Stimulated activated CD8-positive, alpha-beta memory T cell treated with anti-CD3 and anti-CD28 coated beads, Interleukin-15, amount 100 ng/mL, for 4 hours (primary cell): ENCODE measurements around the gene CCR3.

Experiments
- DNase-seq, 2 donors: peaks; one replicate each; pipeline ENCODE4 v3.0.0-alpha.2; 2020; ENCODE audit warnings: low read depth in 2 of 2

The CCR3 gene

DNA sequence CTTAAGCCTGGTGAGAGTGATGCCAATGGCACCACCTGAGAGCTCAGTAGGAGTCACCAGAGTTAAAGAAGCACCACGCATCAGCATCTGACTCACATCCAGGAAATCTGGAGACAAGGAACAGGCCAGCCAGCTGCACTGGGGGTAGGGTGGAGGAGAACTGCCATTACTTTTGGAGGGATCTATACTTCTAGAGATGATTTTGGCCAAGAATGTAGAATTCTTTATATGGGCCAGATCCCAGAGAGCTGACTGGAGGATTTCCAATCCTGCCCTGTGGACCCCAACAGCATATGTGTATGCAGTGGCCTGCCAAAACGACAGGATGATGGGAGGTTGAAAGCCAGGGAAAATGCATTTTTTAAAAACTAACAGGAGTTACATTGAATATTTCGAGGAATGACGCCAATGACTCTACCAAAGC, 29.8 kb downstream of the CCR3 start:
- no peak for DNase-seq

DNA sequence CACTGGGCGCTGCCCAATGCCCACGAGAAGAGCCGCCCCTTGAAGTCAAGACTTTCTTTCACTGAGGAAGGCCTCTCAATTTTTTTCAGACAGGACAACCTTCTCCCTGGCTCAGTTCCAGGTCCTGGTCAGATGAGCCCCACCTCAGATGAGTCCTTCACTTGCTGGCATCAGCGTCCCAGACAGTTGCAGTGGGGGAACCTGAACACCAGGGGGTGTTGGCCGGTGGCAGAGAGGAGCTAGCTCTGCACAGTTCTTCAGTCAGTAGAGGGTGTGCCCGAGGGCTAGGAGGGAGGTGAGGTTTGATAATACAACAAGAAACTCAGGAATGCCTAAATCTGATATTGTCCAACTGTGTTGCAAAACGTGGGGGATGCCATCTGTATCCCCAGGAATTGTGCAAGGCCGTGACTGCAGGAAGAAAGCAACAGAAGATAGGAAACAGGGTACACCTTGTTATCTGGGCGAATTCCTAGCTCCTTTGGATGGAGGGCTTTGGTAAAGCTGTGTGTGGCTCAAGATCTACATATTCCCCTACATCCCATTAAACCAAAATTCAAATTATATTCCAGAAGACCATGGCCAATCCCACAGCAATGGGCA, 34.3 kb downstream of the CCR3 start:
- DNase-seq = peak; percentile 49 to 63

DNA sequence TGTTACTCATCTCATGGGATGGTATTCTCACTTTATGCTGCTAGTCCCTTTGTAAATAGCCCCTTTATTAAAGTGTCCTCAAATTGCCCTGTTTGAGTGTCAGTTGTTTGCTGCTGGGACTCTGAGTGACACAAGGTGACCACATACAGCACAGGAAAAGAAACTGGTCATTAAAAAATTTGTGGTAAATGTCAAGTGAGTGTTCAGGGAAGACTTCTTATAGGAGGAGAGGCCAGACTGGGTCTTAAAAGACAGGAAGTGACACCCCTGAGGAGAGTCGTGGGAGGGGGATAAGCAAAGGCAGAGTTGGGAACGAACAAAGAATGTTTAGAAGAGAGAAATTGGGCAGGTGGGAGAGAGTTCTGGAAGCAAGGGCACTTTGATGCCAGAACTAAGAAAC, 35.2 kb downstream of the CCR3 start:
- DNase-seq = no peak

DNA sequence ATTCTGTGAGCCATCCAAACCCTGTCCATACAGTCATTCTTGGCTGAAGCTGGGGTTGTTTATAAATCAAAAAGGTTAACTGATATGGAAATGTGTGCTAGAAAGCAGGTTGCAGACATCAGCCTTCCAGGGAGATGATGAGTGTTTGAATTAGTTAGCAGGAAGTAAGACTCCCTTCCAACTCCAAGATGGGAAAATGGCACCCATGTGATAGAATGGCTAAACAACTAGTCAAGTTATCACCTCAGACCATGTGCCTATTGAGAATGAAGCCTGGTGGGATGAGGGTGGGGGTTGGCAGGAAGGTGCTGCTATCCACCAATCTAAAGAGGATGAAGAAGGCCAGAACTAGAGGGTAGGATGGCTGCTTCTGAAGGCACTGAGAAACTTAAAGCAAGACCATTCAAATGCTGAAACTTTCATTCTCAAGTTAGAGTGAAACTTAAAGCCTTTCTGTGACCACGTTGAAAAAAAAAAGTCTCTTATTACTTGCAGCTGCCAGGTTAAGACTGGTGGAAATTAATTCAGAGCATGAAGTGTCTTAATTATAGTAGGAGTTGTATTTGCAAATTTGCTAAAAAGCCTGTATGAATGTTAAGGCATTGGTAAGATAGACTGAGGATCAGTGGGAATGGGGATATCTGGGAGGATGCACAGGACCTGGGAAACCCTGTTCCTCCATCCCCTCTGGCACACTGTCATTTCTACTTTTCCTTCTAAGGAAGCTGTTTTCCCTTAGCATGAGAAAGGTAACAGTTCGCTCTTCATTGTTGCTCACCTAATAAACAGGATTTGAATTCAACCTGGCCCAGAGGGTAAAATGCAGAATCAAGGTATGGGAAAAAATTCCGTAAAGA, 36.8 kb downstream of the CCR3 start:
- no peak for DNase-seq

DNA sequence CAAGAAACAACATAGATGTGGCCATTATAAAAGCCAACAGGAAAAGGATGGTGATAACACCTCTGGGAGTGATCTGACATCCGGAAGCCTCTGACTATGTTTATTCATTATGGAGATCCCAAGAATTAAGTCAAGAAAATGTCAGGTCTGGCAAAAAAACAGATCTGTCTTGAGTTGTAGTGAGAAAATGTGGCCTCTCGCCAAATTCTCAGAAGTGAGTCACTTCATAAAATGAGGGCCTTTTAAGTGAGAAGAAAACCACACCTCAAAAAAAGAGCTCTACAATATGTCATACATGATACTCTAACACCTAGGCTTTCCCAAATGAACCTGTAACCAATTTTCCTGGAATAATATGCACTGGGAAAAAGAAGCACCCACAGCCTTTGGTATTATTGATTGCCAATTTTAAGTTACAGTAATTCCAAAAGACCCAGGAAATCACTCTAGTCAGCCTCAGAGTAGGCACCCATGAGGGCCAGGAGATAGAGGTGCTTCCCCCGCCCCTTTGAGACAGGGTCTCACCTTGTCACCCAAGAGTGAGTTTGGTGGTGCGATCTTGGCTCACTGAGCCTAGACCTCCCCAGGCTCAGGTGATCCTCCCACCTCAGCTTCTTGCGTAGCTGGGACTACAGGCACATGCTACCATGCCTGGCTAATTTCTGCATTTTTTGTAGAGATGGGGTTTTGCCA, 38.0 kb downstream of the CCR3 start:
- DNase-seq = peak in 1 of 2 donors; percentile 27

DNA sequence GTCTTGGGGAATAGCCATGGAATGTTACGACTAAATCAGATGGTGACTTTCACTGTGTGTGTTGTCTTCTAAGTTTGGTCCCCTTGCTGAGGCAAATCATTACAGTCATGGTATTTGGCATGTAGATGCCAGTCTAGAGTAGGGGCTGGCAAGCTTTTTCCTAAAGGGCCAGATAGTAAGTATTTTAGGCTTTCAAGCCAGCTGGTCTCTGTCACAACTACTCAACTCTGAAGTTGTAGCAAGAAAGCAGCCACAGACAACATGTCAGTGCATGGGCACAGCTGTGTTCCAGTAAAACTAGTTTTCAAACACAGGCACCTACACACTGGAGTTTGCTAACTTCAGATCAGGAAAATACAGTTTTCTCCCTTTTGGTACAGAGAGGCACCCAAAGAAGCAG, 39.3 kb downstream of the CCR3 start:
- DNase-seq = no peak

DNA sequence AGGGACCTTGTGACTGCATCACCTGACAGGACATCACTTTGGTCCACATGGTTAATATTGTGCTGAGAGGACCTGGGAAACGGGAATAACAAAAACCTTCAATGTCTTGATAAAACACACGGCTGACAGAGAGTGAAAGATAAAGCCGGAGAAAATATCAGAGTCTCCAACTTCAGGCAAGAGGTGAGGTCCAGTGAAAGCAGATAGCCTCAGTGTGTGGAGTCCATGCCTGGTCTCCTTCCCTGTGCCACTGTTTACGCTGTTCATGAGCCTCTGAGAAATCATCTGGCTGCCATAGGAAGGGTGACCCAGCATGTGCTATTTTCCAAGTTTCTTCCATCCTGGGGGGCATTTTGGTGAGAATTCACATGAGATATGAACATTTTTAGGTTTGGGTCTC, 39.8 kb downstream of the CCR3 start:
- no peak for DNase-seq

DNA sequence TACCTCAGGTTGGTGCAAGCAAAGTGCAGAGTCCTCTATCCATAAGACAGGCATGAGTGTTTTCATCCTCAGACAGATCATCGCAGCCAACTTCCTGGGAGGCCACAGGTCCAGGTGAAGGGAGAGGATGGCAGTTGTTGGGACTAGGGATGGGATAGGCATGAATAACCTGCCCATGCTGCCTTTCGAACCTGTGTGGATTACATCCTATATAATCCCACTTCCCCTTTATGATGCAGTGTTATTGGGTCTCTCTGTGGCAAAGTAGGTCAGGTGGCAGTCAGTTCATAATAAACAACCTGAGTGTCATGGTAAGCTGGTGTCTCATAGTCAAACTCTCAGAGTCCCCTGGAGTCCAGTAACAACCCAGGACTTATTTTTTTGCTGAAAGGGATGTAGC, 40.4 kb downstream of the CCR3 start:
- no peak for DNase-seq

DNA sequence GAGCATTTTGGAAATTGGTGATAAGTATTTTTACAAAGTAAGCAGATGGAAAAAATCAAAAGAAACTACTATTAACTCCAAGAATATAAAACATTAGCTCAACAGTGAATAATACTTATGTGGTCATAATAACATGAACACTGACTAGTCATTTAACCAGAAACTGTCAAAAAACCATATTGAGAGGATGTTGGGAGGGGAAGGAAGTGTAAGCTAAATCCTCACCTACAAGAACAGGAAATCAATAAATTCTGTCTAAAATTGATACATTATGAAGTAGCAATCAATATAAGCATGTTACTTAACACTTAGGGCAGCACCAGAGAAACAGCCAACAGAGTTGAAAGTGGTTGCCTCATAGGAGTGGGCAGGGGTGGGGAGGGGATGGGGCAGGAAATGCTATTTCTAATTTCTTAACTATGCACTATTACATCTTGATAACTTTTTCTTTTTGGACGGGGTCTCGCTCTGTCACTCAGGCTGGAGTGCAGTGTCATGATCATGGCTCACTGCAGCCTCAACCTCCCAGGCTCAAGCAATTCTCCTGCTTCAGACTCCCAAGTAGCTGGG, 41.7 kb downstream of the CCR3 start:
- no peak for DNase-seq

DNA sequence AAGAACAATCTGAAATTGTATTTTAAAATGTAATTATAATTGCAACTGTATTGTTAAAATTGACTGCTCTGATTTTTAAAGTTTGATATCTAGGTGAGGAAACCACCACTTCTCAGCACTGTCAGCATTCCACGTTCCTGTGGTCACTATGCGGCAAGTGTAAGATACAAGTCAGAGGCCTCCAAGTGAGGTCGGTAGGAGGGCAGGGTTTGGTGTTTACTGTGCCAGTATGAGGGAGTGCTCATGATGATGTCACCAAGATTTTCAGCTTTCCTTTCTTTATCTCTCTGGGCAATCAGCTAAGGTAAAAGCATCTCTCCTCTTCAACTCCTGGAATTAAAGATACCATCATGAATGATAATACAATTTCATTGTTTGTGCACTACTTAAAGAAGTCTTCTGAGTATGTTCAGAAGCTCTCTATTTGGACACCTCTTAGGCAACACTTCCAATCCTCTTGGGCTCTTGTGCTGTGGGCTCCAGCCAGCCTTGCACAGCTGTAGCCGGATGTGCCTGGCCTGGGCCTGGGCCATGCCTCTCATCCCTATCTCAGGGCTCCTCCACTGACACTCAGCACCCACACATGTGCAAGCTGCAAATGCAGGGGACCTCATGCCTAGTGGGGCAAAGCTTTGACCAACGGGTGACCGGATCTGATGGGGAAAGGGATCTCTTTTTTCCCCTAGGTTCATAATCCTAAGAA, 42.9 kb downstream of the CCR3 start:
- no peak for DNase-seq

DNA sequence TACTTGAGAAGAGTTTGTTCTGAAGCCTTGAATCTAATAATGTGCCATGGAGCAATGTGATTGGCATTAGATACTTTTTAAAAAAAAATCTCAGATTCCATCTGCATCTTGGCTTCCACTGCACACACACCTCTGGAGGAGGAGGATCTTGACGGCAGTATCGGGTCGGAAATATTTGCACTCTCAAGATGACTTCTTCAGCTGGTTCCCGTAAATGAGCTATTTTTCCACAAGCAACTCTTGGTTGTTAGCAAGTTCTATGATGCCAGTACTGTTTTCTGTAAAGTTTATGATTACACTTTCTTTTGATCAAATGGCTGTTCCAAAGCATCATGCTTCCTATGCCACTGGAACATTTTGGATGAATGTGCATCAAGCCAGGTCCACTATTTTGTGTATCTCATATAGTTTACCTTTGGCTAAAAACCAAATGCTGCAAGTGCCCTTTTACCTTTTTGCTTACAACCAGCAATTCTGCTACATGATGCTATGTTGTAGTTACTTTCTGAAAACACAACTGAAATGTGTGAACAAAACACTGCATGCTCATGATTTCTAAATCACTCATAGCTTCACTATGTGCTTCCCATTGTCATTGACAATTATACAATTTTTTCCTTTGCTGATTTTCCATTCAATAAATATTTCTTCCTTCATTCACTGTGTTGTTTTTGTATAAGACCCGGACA, 43.8 kb downstream of the CCR3 start:
- DNase-seq = no peak

DNA sequence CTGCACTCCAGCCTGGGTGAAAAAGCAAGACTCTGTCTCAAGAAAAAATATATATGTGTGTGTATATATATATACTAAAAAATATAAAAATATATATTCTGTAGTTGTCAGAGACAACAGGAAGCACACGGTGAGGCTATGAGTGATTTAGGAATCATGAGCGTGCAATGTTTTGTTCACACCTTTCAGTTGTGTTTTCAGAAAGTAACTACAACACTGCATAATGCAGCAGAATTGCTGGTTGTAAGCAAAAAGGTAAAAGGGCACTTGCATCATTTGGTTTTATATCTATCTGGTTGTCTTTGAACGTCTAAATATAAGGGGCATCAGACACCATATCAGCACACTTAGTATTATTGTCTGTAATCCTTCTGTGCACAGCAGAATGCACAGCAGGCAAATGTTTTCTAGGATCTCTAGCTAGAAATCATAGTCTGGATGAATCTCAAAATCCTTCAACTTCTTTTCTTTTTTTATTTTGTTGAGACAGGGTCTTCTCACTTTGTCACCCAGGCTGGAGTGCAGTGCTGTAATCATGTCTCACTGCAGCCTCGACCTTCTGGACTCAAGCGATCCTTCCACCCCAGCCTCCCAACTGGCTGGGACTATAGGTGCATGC, 44.8 kb downstream of the CCR3 start:
- no peak for DNase-seq

DNA sequence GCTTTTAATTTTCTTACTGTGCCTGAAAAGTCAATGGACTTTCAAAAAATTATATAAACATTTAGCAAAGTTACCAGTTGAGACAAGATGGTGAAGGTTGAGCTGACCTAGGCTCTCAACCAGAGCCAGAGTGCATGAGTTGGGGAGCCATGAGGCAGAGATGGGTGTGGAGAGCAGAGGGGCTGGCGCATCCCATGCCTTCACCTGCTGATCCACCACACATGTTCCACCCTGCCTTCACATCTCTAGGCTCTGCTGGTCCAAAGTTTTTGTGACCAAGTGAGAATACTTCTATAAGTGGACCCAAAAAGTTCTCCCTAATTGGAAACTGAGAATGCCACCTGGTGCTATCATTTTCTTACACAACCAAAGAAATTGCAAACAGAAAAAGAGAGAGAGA, 47.3 kb downstream of the CCR3 start:
- DNase-seq = no peak

DNA sequence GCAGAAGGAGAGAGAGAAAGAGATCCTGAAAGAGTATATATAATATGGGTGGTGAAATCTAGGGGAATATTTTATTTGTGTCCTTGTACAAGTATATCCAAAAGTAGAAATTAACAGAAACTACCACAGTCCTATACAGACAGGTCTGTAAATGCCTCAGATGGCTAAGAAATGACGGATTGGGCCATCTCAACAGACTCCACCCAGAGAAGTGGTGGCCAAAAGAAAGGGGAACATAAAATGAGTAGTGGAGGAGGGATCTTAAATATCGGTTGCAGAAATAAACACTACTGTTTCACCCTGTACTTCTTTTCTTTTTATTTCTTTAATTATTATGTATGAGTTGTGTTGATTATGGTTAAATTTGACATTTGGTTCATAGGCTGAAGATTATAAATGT, 47.7 kb downstream of the CCR3 start:
- no peak for DNase-seq

DNA sequence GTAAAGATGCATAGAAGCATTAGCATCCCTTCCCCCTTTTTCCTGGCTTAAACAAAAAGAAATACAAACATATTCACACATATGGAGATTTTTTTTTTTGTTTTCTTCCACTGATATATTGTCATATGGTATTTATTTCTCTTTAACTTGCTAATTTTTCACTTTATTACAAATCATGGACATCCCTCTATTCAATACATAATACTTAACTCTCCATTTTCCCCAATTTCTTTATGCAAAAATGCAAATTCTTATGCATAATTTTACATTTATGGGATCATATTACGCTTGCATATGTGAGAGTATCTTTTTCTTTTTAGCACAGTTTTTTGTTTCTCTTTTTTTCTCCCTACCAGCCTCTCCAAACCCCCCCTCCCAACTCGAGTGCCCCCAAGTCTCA, 48.8 kb downstream of the CCR3 start:
- no peak for DNase-seq

DNA sequence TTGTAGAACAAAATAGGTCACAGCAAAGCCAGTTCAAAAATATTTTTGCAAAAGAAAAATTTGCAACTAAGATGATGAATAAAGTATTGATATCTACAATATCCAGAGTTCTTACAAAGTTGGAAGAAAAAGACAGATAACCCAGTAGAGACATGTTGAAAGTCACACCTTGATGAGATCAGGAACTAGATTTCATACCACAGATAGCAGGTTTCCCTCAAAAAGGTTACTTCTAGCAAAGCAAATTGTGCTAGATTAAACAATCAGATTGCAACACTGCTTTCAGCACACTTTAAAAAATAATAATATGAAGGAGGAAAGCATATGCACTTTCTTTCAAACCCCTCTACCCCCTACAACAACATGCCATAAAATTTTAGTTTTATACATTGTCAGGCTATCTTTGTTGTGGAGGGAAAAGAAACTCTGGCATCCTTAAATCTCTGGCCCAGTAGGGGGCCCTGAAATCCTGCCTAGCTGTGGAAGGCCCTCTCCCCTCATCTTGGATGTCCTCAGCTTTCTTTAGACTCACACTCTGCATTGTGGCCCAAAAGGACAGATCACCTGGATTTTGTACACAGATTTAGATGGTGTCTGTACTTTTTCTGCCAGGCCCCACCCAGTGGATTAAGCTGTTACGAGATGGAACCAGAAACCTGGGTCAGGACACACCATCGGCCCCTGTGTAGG, 50.9 kb downstream of the CCR3 start:
- DNase-seq = no peak

DNA sequence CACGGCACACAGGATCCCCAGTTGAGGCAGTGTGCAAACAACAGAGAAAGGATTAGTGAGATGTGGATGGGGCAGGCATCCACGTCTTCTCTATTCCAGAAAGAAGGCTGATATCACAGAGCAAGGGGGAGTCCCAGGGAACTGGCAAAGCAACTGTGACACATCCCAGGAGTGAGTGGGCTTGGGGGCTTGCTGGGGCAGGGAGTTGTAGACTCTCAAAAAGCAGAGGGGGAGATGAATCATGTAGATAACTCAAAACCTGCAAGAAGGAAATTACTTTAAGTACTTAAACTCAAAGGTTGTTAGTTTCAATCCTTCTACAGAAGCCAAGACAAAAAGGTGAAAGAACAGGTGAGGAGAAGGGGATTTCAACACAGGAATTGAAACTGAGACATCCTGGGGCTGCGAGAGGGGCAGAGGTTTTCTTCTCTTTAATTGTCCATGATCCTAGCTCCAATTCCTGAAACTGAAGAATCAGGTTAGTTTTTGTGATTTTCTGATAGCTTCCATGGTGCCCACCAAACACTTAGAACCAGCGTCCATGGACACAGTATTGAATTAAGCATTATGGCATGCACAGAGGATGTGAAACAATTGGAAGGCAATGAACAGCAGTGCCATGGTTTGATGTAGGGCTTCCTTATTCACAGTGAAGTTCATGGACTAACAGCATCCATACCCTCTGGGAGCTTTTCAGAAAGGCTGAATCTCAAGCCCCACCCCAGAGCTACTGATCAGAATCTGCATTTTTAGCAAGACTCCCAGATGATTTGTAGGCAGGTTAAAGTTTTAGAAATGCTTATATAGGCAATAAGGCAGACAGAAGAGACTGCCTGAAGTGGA, 52.0 kb downstream of the CCR3 start:
- no peak for DNase-seq

DNA sequence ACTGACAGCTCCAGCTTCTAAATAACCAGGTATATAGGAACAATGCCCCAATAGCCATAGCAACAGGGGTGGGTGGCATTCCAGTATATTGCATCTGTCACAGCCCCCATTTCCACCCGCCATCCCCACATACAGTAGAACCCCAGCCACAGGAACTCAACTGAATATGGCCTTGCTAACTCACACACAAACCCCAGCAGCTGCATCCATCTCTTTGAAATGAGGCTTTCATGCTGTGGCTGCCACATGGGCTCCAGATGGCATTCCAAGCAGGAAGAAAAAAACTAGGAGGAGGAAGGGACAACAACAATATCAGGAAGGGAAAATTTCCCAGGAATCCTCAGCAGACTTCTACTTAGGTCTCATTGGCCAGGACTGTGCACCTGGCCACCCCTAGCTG, 54.6 kb downstream of the CCR3 start:
- no peak for DNase-seq

DNA sequence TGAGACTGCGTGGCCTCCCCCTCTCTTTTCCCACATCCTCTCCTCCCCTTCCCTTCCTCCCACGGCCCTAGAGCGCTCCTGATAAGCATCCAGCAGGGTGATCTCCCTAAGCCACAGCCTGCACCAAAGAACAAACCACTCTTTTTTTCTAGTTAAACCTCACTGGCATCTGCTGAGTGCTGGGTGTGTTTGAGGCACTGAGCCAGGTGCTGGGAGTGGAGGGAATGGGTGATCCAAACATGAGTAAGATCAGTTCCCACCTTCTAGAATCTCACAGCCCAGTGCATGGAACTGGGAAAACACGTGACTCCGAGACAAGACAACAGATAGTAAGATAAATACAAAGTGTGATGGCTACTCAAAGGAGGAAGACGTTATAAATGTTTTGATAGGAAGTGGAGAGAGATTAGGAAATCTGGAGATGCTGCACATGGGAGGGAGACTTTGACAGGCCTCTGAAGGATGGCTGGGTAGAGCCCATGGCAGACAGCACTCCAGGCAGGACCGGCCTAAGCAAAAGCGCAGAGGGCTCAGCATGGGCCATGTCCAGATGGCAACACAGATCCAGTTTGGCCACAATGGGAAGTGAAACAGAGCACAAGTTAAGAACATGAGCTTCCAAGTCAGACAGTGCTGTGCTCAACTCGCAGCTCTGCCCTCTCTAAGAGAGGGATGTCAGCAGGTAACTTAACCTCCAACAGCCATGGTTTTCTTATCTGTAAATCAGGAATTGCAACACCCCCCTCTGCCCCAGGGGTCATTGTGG, 55.6 kb downstream of the CCR3 start:
- DNase-seq = no peak
